Measurements from ENCODE around the gene TPRX1.
"Not testable (repeated sequence)": the region's sequence is repeated elsewhere in the genome, so short reads cannot be mapped to it uniquely, and the experiment has no call there.

Gene TPRX1

GRCh38 chr19:47803671-47804070 lies 680 bp downstream of the TPRX1 start:
- intact Hi-C loops (cut with DNase I) = not testable (repeated sequence)
- DNase-seq = peak in 2 of 10 donors; percentile 25 to 50

GRCh38 chr19:47803148-47803547 lies 1.2 kb downstream of the TPRX1 start:
- intact Hi-C loops (cut with DNase I) = not testable (repeated sequence)
- DNase-seq = peak in 1 of 10 donors; percentile 4

GRCh38 chr19:47802521-47803043 lies 1.8 kb downstream of the TPRX1 start:
- intact Hi-C loops (cut with DNase I) = no loop called here
- peak in 3 of 10 donors; percentile 39 to 77 (median 62) for DNase-seq

- DNase-seq = no peak
- intact Hi-C loops (cut with DNase I) = no loop called here
Measured at GRCh38 chr19:47801270-47801669, 3.1 kb downstream of the TPRX1 start.

- intact Hi-C loops (cut with DNase I) = no loop called here
- DNase-seq = peak in 2 of 10 donors; percentile 4 to 36
Measured at GRCh38 chr19:47798904-47799266, 5.5 kb downstream of the TPRX1 start.

- intact Hi-C loops (cut with DNase I) = no loop called here
- DNase-seq = peak in 3 of 10 donors; percentile 9 to 41 (median 31)
Measured at GRCh38 chr19:47797996-47798903, 6.1 kb downstream of the TPRX1 start.

GRCh38 chr19:47796785-47797184 lies 7.6 kb downstream of the TPRX1 start:
- DNase-seq = no peak
- intact Hi-C loops (cut with DNase I) = no loop called here

GRCh38 chr19:47794526-47794925 lies 9.8 kb downstream of the TPRX1 start:
- DNase-seq = peak in 2 of 10 donors; percentile 15 to 27
- intact Hi-C loops (cut with DNase I) = loop anchor here (5.0 kb wide), 1 partner anchor 82 kb away; the partner anchor contains the start of gene EHD2

- intact Hi-C loops (cut with DNase I) = loop anchor here (5.0 kb wide), 1 partner anchor 80 kb away; the partner anchor contains the start of gene EHD2
- no peak for DNase-seq
Measured at GRCh38 chr19:47792616-47793015, 11.7 kb downstream of the TPRX1 start.

- intact Hi-C loops (cut with DNase I) = loop anchor here (5.0 kb wide), 1 partner anchor 78 kb away; the partner anchor contains the start of gene EHD2
- peak; percentile 59 to 96 (median 84) for DNase-seq
Measured at GRCh38 chr19:47790398-47790814, 13.9 kb downstream of the TPRX1 start.

GRCh38 chr19:47789811-47790210 lies 14.5 kb downstream of the TPRX1 start:
- intact Hi-C loops (cut with DNase I) = loop anchor here (5.0 kb wide), 1 partner anchor 78 kb away; the partner anchor contains the start of gene EHD2
- DNase-seq = peak in 1 of 10 donors; percentile 32

GRCh38 chr19:47787307-47787706 lies 17.0 kb downstream of the TPRX1 start:
- intact Hi-C loops (cut with DNase I) = not testable (repeated sequence)
- DNase-seq = peak in 1 of 10 donors; percentile 25

- intact Hi-C loops (cut with DNase I) = no loop called here
- DNase-seq = peak in 1 of 10 donors; percentile 57
Measured at GRCh38 chr19:47786566-47786965, 17.8 kb downstream of the TPRX1 start.

- DNase-seq = peak in 8 of 10 donors; percentile 31 to 86 (median 48)
- intact Hi-C loops (cut with DNase I) = no loop called here
Measured at GRCh38 chr19:47781590-47782262, 22.6 kb downstream of the TPRX1 start.

- no peak for DNase-seq
- intact Hi-C loops (cut with DNase I) = no loop called here
Measured at GRCh38 chr19:47780215-47780551, 24.2 kb downstream of the TPRX1 start.

- intact Hi-C loops (cut with DNase I) = no loop called here
- peak; percentile 27 to 91 (median 51) for DNase-seq
Measured at GRCh38 chr19:47779524-47780214, 24.7 kb downstream of the TPRX1 start.

- intact Hi-C loops (cut with DNase I) = no loop called here
- peak in 7 of 10 donors; percentile 29 to 83 (median 37) for DNase-seq
Measured at GRCh38 chr19:47778954-47779351, 25.4 kb downstream of the TPRX1 start.

- peak; percentile 71 to 97 (median 82) for DNase-seq
- intact Hi-C loops (cut with DNase I) = no loop called here
Measured at GRCh38 chr19:47778049-47778953, 26.1 kb downstream of the TPRX1 start, which contains the start of gene SELENOW. Gene SELENOW, plus strand, starts transcription at chr19:47778703. Its CDS starts 83 bp downstream, at chr19:47778786.
